HepG2 (cell line): ENCODE measurements around the gene PRM2. TPM values are rescaled to one million over a fixed set of nuclear protein-coding genes. Genes with fewer than 3 reads are reported as not detected.

Experiments used
- BORCS8-MEF2B ChIP-seq: sonication (generic); formaldehyde crosslinking; IDR thresholded peaks from 2 replicates; pipeline ENCODE4 v1.8.0; 2022; ENCODE audit warnings: mild to moderate bottlenecking, missing genetic modification reagents
- BRD4 ChIP-seq: sonication (generic); formaldehyde crosslinking; IDR thresholded peaks from 2 replicates; pipeline ENCODE4 v1.4.0; 2020; ENCODE audit warnings: missing genetic modification reagents
- CEBPG ChIP-seq: IDR thresholded peaks from 2 replicates; pipeline ENCODE4 v1.6.1; 2016
- NCOA5 ChIP-seq: sonication (generic); formaldehyde crosslinking; IDR thresholded peaks from 2 replicates; pipeline ENCODE4 v1.4.0; 2020; ENCODE audit warnings: missing genetic modification reagents
- RXRB ChIP-seq: IDR thresholded peaks from 2 replicates; pipeline ENCODE4 v1.6.1; 2016; ENCODE audit warnings: borderline replicate concordance, missing genetic modification reagents, missing compliant biosample characterization
- SOX6 ChIP-seq, 2 experiments: fragments of 450-650 bp in 1 of 2; sonication (generic) in 1 of 2; formaldehyde crosslinking in 1 of 2; IDR thresholded peaks; 2 replicates each; pipeline versions ENCODE4 v1.4.0 to v1.6.1; 2017 to 2020; ENCODE audit warnings: antibody characterized with exemption in 1 of 2, mild to moderate bottlenecking in 1 of 2, missing genetic modification reagents in 1 of 2
- TCF12 ChIP-seq, 2 experiments: fragments of 450-650 bp in 1 of 2; sonication (generic) in 1 of 2; formaldehyde crosslinking in 1 of 2; IDR thresholded peaks; 2 replicates each; pipeline versions ENCODE4 v1.6.1 to v1.8.0; 2017 to 2022; ENCODE audit warnings: antibody characterized with exemption in 1 of 2, mild to moderate bottlenecking in 1 of 2, missing genetic modification reagents in 1 of 2, moderate library complexity in 1 of 2
- TRIM24 ChIP-seq: sonication (generic); formaldehyde crosslinking; IDR thresholded peaks from 2 replicates; pipeline ENCODE4 v1.8.0; 2022; ENCODE audit warnings: mild to moderate bottlenecking, missing genetic modification reagents
- USF2 ChIP-seq, 2 experiments: sonication (generic) in 1 of 2; formaldehyde crosslinking in 1 of 2; IDR thresholded peaks; 2 replicates each; pipeline versions ENCODE4 v1.5.1 to v1.6.1; 2011 to 2020; ENCODE audit warnings: borderline replicate concordance in 1 of 2, low read depth in 1 of 2, low read length in 1 of 2, mild to moderate bottlenecking in 1 of 2, missing genetic modification reagents in 1 of 2, moderate library complexity in 1 of 2
- ZMYM2 ChIP-seq: sonication (generic); formaldehyde crosslinking; IDR thresholded peaks from 2 replicates; pipeline ENCODE4 v1.8.0; 2022; ENCODE audit warnings: mild to moderate bottlenecking, missing genetic modification reagents
- ZMYM3 ChIP-seq: sonication (generic); formaldehyde crosslinking; IDR thresholded peaks from 2 replicates; pipeline ENCODE4 v1.5.1; 2020; ENCODE audit warnings: mild to moderate bottlenecking, missing genetic modification reagents
- ZNF230 ChIP-seq: sonication (generic); formaldehyde crosslinking; IDR thresholded peaks from 2 replicates; pipeline ENCODE4 v1.4.0; 2020; ENCODE audit warnings: mild to moderate bottlenecking, missing genetic modification reagents
- ZNF274 ChIP-seq: sonication (generic); formaldehyde crosslinking; IDR thresholded peaks from 2 replicates; pipeline ENCODE4 v1.5.1; 2020; ENCODE audit warnings: mild to moderate bottlenecking, missing genetic modification reagents
- ZNF292 ChIP-seq: sonication (generic); formaldehyde crosslinking; IDR thresholded peaks from 2 replicates; pipeline ENCODE4 v1.8.1; 2022; ENCODE audit warnings: mild to moderate bottlenecking, low read depth, missing genetic modification reagents, borderline replicate concordance
- ZNF3 ChIP-seq: IDR thresholded peaks from 2 replicates; pipeline ENCODE4 v1.7.0; 2017; ENCODE audit warnings: inconsistent platforms
- ZNF414 ChIP-seq: sonication (generic); formaldehyde crosslinking; IDR thresholded peaks from 2 replicates; pipeline ENCODE4 v1.5.0; 2020; ENCODE audit warnings: missing genetic modification reagents
- ZNF670 ChIP-seq: sonication (generic); formaldehyde crosslinking; IDR thresholded peaks from 2 replicates; pipeline ENCODE4 v1.8.0; 2022; ENCODE audit warnings: mild to moderate bottlenecking, missing genetic modification reagents, borderline replicate concordance
- polyA plus RNA-seq, 8 experiments: library from polyadenylated mRNA; depleted of rRNA in 3 of 8; stranded (reverse) in 7 of 8; unstranded in 1 of 8; fragments of >200 nt; fragmentation: Illumina TruSeq in 4 of 8; extraction: Trizol in 4 of 8; gene quantifications; 2 replicates each; pipeline versions ENCODE4 v1.2.1 to v1.2.3, GENCODE V29; 2011 to 2016; ENCODE audit warnings: low read depth in 4 of 8, missing spikeins in 1 of 8, mixed read lengths in 1 of 8; ENCODE audit not compliant: insufficient read depth in 1 of 8
- total RNA-seq, 5 experiments: library from RNA; depleted of rRNA; stranded (reverse); fragments of >200 nt; fragmentation: Illumina TruSeq; extraction: Trizol; gene quantifications; 2 replicates each; pipeline ENCODE4 v1.2.3, GENCODE V29; 2016; ENCODE audit warnings: low read depth in 1 of 5
- TF ChIP-seq, protein P1 (sequence below): sonication (generic); formaldehyde crosslinking; IDR thresholded peaks from 2 replicates; pipeline ENCODE4 v1.9.0; 2021; ENCODE audit warnings: mild to moderate bottlenecking, missing genetic modification reagents

Gene PRM2
- total and polyA plus RNA-seq, 2 of the 13 experiments (the other 11 are each of a cell fraction or from before 2014, with no cell fraction given) = 0.54 TPM; not detected in 1

GRCh38 chr16:11276896-11277593 lies 765 bp upstream of the PRM2 start (continued):
- TF ChIP-seq SOX6 (IDR thresholded peaks at IDR 0.05) (no peak), SOX6 (CRISPR knock-in tag; IDR thresholded peaks at IDR 0.05) (peak; percentile 26; the same call in 1 of the 2 replicates), BRD4 (CRISPR knock-in tag) (peak; percentile 52; the same call in 1 of the 2 replicates), NCOA5 (CRISPR knock-in tag) (no peak), TCF12 (IDR thresholded peaks at IDR 0.05) (no peak), TCF12 (CRISPR knock-in tag; IDR thresholded peaks at IDR 0.05) (no peak), TRIM24 (CRISPR knock-in tag) (0 out of 2 replicates have a peak, but pooled peaks have one; percentile 18), BORCS8-MEF2B (CRISPR knock-in tag) (0 out of 2 replicates have a peak, but pooled peaks have one; percentile 9), ZMYM2 (CRISPR knock-in tag) (0 out of 2 replicates have a peak, but pooled peaks have one; percentile 55), ZNF414 (CRISPR knock-in tag) (no peak), RXRB (CRISPR knock-in tag) (0 out of 2 replicates have a peak, but pooled peaks have one; percentile 23), USF2 (IDR thresholded peaks at IDR 0.05; ENCODE audit: low read depth, low read length) (no peak), USF2 (CRISPR knock-in tag; IDR thresholded peaks at IDR 0.05; ENCODE audit: borderline replicate concordance) (no peak), ZMYM3 (CRISPR knock-in tag) (peak; percentile 60), ZNF230 (CRISPR knock-in tag) (0 out of 2 replicates have a peak, but pooled peaks have one; percentile 32), ZNF274 (no peak), ZNF292 (CRISPR knock-in tag) (0 out of 2 replicates have a peak, but pooled peaks have one; percentile 36), ZNF670 (CRISPR knock-in tag) (no peak), ZNF3 (CRISPR knock-in tag) (peak; percentile 56; the same call in 1 of the 2 replicates), CEBPG (CRISPR knock-in tag) (peak; percentile 90)
- TF ChIP-seq, protein P1, sequence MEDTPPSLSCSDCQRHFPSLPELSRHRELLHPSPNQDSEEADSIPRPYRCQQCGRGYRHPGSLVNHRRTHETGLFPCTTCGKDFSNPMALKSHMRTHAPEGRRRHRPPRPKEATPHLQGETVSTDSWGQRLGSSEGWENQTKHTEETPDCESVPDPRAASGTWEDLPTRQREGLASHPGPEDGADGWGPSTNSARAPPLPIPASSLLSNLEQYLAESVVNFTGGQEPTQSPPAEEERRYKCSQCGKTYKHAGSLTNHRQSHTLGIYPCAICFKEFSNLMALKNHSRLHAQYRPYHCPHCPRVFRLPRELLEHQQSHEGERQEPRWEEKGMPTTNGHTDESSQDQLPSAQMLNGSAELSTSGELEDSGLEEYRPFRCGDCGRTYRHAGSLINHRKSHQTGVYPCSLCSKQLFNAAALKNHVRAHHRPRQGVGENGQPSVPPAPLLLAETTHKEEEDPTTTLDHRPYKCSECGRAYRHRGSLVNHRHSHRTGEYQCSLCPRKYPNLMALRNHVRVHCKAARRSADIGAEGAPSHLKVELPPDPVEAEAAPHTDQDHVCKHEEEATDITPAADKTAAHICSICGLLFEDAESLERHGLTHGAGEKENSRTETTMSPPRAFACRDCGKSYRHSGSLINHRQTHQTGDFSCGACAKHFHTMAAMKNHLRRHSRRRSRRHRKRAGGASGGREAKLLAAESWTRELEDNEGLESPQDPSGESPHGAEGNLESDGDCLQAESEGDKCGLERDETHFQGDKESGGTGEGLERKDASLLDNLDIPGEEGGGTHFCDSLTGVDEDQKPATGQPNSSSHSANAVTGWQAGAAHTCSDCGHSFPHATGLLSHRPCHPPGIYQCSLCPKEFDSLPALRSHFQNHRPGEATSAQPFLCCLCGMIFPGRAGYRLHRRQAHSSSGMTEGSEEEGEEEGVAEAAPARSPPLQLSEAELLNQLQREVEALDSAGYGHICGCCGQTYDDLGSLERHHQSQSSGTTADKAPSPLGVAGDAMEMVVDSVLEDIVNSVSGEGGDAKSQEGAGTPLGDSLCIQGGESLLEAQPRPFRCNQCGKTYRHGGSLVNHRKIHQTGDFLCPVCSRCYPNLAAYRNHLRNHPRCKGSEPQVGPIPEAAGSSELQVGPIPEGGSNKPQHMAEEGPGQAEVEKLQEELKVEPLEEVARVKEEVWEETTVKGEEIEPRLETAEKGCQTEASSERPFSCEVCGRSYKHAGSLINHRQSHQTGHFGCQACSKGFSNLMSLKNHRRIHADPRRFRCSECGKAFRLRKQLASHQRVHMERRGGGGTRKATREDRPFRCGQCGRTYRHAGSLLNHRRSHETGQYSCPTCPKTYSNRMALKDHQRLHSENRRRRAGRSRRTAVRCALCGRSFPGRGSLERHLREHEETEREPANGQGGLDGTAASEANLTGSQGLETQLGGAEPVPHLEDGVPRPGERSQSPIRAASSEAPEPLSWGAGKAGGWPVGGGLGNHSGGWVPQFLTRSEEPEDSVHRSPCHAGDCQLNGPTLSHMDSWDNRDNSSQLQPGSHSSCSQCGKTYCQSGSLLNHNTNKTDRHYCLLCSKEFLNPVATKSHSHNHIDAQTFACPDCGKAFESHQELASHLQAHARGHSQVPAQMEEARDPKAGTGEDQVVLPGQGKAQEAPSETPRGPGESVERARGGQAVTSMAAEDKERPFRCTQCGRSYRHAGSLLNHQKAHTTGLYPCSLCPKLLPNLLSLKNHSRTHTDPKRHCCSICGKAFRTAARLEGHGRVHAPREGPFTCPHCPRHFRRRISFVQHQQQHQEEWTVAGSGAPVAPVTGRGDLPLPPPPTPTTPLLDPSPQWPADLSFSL (CRISPR knock-in tag) = peak; percentile 34; the same call in 1 of the 2 replicates
